Immature natural killer cell (primary cell): Measurements from ENCODE around the gene EGFR. TPM values are rescaled to one million over a fixed set of nuclear protein-coding genes. Genes with fewer than 3 reads are reported as not detected.

Source experiments
- DNase-seq, 3 donors: peaks; one replicate each; pipeline ENCODE4 v3.0.0; 2022; ENCODE audit warnings: mixed read lengths in 1 of 3
- H3K27ac Mint-ChIP-seq, 6 donors: one replicate each; pipeline ENCODE4 v1.8.0; 2020; ENCODE audit warnings: mixed read lengths in 6 of 6, mild to moderate bottlenecking in 5 of 6, inconsistent platforms in 4 of 6, moderate library complexity in 3 of 6
- H3K27me3 Mint-ChIP-seq, 3 donors: one replicate each; pipeline ENCODE4 v1.8.0; 2020 to 2021; ENCODE audit warnings: low read depth in 3 of 3, mild to moderate bottlenecking in 3 of 3, mixed read lengths in 3 of 3, moderate library complexity in 3 of 3, inconsistent platforms in 1 of 3
- H3K36me3 Mint-ChIP-seq, 3 donors: one replicate each; pipeline ENCODE4 v1.8.0; 2020; ENCODE audit warnings: mixed read lengths in 3 of 3, inconsistent platforms in 2 of 3, mild to moderate bottlenecking in 2 of 3
- H3K4me1 Mint-ChIP-seq, 2 donors: one replicate each; pipeline ENCODE4 v1.8.0; 2020; ENCODE audit warnings: inconsistent platforms in 2 of 2, mild to moderate bottlenecking in 2 of 2, mixed read lengths in 2 of 2, moderate library complexity in 1 of 2
- H3K4me3 Mint-ChIP-seq, 5 donors: one replicate each; pipeline ENCODE4 v1.8.0; 2020; ENCODE audit warnings: mild to moderate bottlenecking in 5 of 5, mixed read lengths in 5 of 5, inconsistent platforms in 3 of 5, moderate library complexity in 3 of 5
- H3K9me3 Mint-ChIP-seq, 6 donors: one replicate each; pipeline ENCODE4 v1.8.0; 2020; ENCODE audit warnings: mild to moderate bottlenecking in 6 of 6, mixed read lengths in 6 of 6, inconsistent platforms in 4 of 6, moderate library complexity in 3 of 6
- polyA plus RNA-seq, 3 donors: library from polyadenylated mRNA; unstranded; fragments of 300-500 nt; fragmentation: Illumina TruSeq; gene quantifications; one replicate each; pipeline ENCODE4 v1.2.3, GENCODE V29; 2021

EGFR gene
- polyA plus RNA-seq, 3 donors from 2014 or later = not detected

GRCh38 chr7:55245271-55245723, 226.5 kb downstream of the EGFR start:
- no peak overlapping the region for H3K27ac Mint-ChIP-seq
- H3K4me1 Mint-ChIP-seq = peaks cover 0 to 3% of the 10 kb centered on the region in 2 donors
- H3K27me3 Mint-ChIP-seq = peaks cover 4 to 6% (median 4%) of the 10 kb centered on the region in 3 donors
- H3K4me3 Mint-ChIP-seq = no peak overlapping the region
- no peaks in the 10 kb centered on the region for H3K9me3 Mint-ChIP-seq
- H3K36me3 Mint-ChIP-seq = no peaks in the 10 kb centered on the region
- no peak for DNase-seq

GRCh38 chr7:55246171-55246570, 227.4 kb downstream of the EGFR start:
- Mint-ChIP-seq H3K27ac (no peak overlapping the region), H3K36me3 (no peaks in the 10 kb centered on the region), H3K27me3 (peaks cover 0 to 4% (median 4%) of the 10 kb centered on the region in 3 donors), H3K4me1 (no peaks in the 10 kb centered on the region), H3K9me3 (no peaks in the 10 kb centered on the region), H3K4me3 (no peak overlapping the region)
- DNase-seq = no peak

- no peaks in the 10 kb centered on the region for H3K36me3 Mint-ChIP-seq
- no peaks in the 10 kb centered on the region for H3K9me3 Mint-ChIP-seq
- DNase-seq = no peak
- no peak overlapping the region for H3K4me3 Mint-ChIP-seq
- no peak overlapping the region for H3K27ac Mint-ChIP-seq
- no peaks in the 10 kb centered on the region for H3K4me1 Mint-ChIP-seq
- H3K27me3 Mint-ChIP-seq = peaks cover 3 to 5% (median 4%) of the 10 kb centered on the region in 3 donors
Observed at GRCh38 chr7:55247428-55247827, 228.6 kb downstream of the EGFR start.

- no peak for DNase-seq
- H3K27ac Mint-ChIP-seq = no peak overlapping the region
- no peaks in the 10 kb centered on the region for H3K36me3 Mint-ChIP-seq
- no peak overlapping the region for H3K4me3 Mint-ChIP-seq
- H3K4me1 Mint-ChIP-seq = peaks cover 0 to 5% of the 10 kb centered on the region in 2 donors
- peaks cover 5 to 14% (median 5%) of the 10 kb centered on the region in 3 donors for H3K27me3 Mint-ChIP-seq
- H3K9me3 Mint-ChIP-seq = no peaks in the 10 kb centered on the region
Observed at GRCh38 chr7:55248526-55248925, 229.7 kb downstream of the EGFR start.

GRCh38 chr7:55249332-55249731, 230.5 kb downstream of the EGFR start:
- Mint-ChIP-seq H3K36me3 (no peaks in the 10 kb centered on the region), H3K4me1 (peaks cover 3 to 5% of the 10 kb centered on the region in 2 donors), H3K9me3 (no peaks in the 10 kb centered on the region), H3K27me3 (peaks cover 6 to 21% (median 8%) of the 10 kb centered on the region in 3 donors), H3K27ac (no peak overlapping the region), H3K4me3 (no peak overlapping the region)
- DNase-seq = no peak

- H3K36me3 Mint-ChIP-seq = no peaks in the 10 kb centered on the region
- H3K4me1 Mint-ChIP-seq = peaks cover 5 to 8% of the 10 kb centered on the region in 2 donors
- no peak for DNase-seq
- peaks cover 0 to under 1% (median 0%) of the 10 kb centered on the region in 6 donors for H3K9me3 Mint-ChIP-seq
- peaks cover 8 to 22% (median 10%) of the 10 kb centered on the region in 3 donors for H3K27me3 Mint-ChIP-seq
- H3K4me3 Mint-ChIP-seq = no peak overlapping the region
- H3K27ac Mint-ChIP-seq = no peak overlapping the region
Observed at GRCh38 chr7:55250313-55250712, 231.5 kb downstream of the EGFR start.

- no peak for DNase-seq
- Mint-ChIP-seq H3K4me1 (peaks cover 9 to 18% of the 10 kb centered on the region in 2 donors), H3K27ac (no peak overlapping the region), H3K4me3 (no peak overlapping the region), H3K9me3 (peaks cover 0 to 2% (median 0%) of the 10 kb centered on the region in 6 donors), H3K27me3 (peaks cover 11 to 26% (median 13%) of the 10 kb centered on the region in 3 donors), H3K36me3 (no peaks in the 10 kb centered on the region)
Observed at GRCh38 chr7:55251313-55251712, 232.5 kb downstream of the EGFR start.

- H3K27me3 Mint-ChIP-seq = peaks cover 11 to 27% (median 16%) of the 10 kb centered on the region in 3 donors
- peaks cover 11 to 20% of the 10 kb centered on the region in 2 donors for H3K4me1 Mint-ChIP-seq
- no peak overlapping the region for H3K4me3 Mint-ChIP-seq
- H3K36me3 Mint-ChIP-seq = no peaks in the 10 kb centered on the region
- peaks cover 0 to 2% (median 0%) of the 10 kb centered on the region in 6 donors for H3K9me3 Mint-ChIP-seq
- DNase-seq = no peak
- no peak overlapping the region for H3K27ac Mint-ChIP-seq
Observed at GRCh38 chr7:55251911-55252310, 233.1 kb downstream of the EGFR start.

GRCh38 chr7:55252386-55252785, 233.6 kb downstream of the EGFR start:
- H3K9me3 Mint-ChIP-seq = peaks cover 0 to 2% (median 0%) of the 10 kb centered on the region in 6 donors
- no peaks in the 10 kb centered on the region for H3K36me3 Mint-ChIP-seq
- H3K27me3 Mint-ChIP-seq = peaks cover 11 to 27% (median 19%) of the 10 kb centered on the region in 3 donors
- no peak overlapping the region for H3K4me3 Mint-ChIP-seq
- DNase-seq = no peak
- no peak overlapping the region for H3K27ac Mint-ChIP-seq
- H3K4me1 Mint-ChIP-seq = peaks cover 11 to 20% of the 10 kb centered on the region in 2 donors

- no peak for DNase-seq
- peaks cover 11 to 27% (median 17%) of the 10 kb centered on the region in 3 donors for H3K27me3 Mint-ChIP-seq
Observed at GRCh38 chr7:55253188-55253587, 234.4 kb downstream of the EGFR start.

GRCh38 chr7:55254242-55254595, 235.4 kb downstream of the EGFR start:
- Mint-ChIP-seq H3K4me3 (peak overlapping the region; percentile 33 to 53 (median 46)), H3K27me3 (peaks cover 11 to 27% (median 17%) of the 10 kb centered on the region in 3 donors), H3K36me3 (no peaks in the 10 kb centered on the region), H3K4me1 (peaks cover 11 to 20% of the 10 kb centered on the region in 2 donors), H3K9me3 (peaks cover 0 to 2% (median 0%) of the 10 kb centered on the region in 6 donors), H3K27ac (no peak overlapping the region)
- DNase-seq = no peak

More at GRCh38 chr7:55253188-55253587, 234.4 kb downstream of the EGFR start:
- Mint-ChIP-seq H3K9me3 (peaks cover 0 to 2% (median 0%) of the 10 kb centered on the region in 6 donors), H3K27ac (no peak overlapping the region), H3K4me1 (peaks cover 11 to 20% of the 10 kb centered on the region in 2 donors), H3K4me3 (peak overlapping the region in 2 of 5 donors; percentile 22 to 44), H3K36me3 (no peaks in the 10 kb centered on the region)

GRCh38 chr7:55254596-55255495, 236.0 kb downstream of the EGFR start:
- Mint-ChIP-seq H3K4me3 (peak overlapping the region; percentile 76 to 89 (median 84)), H3K36me3 (no peaks in the 10 kb centered on the region), H3K4me1 (peaks cover 11 to 20% of the 10 kb centered on the region in 2 donors), H3K27me3 (peaks cover 11 to 28% (median 17%) of the 10 kb centered on the region in 3 donors), H3K27ac (no peak overlapping the region), H3K9me3 (peaks cover 0 to 2% (median 0%) of the 10 kb centered on the region in 6 donors)
- DNase-seq = peak; percentile 38 to 45 (median 43)

- Mint-ChIP-seq H3K27me3 (peaks cover 11 to 24% (median 17%) of the 10 kb centered on the region in 3 donors), H3K9me3 (peaks cover 0 to 2% (median 0%) of the 10 kb centered on the region in 6 donors), H3K4me3 (peak overlapping the region; percentile 76 to 89 (median 84)), H3K36me3 (no peaks in the 10 kb centered on the region), H3K27ac (no peak overlapping the region), H3K4me1 (peaks cover 11 to 20% of the 10 kb centered on the region in 2 donors)
- DNase-seq = peak; percentile 40 to 56 (median 53)
Observed at GRCh38 chr7:55255496-55256445, 237.0 kb downstream of the EGFR start.
